ENCODE measurements around the gene TRIM56.
"Not testable (repeated sequence)": the region's sequence is repeated elsewhere in the genome, so short reads cannot be mapped to it uniquely, and the experiment has no call there.

Gene TRIM56

DNA sequence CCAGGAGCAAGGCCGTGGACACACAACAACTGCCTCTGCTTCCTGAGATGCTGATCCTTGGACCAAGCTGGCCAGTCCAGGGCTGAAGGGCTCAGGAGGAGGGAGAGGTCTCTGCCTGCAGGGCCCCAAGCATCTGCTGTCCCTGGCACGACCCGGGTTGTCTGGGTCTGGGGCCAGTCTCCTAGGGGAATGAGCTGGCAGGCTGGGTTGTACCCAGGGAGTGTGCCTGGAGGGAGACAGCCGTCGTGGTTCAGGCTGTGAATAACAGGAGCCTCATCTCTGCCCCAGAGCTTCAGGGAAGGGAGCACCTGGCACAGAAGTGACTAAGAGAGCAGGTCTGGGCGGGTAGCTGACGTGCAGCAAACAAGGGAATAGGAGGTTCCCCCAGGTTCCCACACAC is 23.7 kb downstream of the TRIM56 start:
- Histone ChIP-seq H3K36me3 (ENCODE audit: insufficient read depth, low read length) (no peaks in the 10 kb centered on the region), H3K4me1 (ENCODE audit: insufficient read depth, low read length) (no peaks in the 10 kb centered on the region), H3K27me3 (ENCODE audit: insufficient read depth, low read length) (peaks cover 2% of the 10 kb centered on the region), H3K9me3 (ENCODE audit: low read length) (no peaks in the 10 kb centered on the region), H3K4me3 (ENCODE audit: low read length) (no peak overlapping the region), H2AFZ (ENCODE audit: low read depth, low read length) (no peak overlapping the region)

DNA sequence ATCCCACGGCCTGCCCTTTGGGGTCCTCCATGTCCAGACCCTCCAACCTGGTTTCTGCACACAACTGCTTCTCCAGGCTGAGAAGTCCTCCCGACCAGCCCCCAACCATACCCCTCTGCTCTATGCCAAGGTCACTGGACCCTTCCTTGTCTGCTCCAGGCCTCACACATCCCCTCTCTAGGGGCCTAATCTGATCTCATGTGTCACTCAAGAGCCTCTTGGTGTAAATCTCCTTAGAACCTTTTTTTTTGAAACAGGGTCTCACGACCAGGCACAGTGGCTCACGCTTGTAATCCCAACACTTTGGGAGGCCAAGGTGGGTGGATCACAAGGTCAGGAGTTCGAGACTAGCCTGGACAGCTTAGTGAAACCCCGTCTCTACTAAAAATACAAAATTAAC is 24.1 kb downstream of the TRIM56 start:
- H3K4me1 ChIP-seq (ENCODE audit: insufficient read depth, low read length) = no peaks in the 10 kb centered on the region
- no peaks in the 10 kb centered on the region for H3K36me3 ChIP-seq (ENCODE audit: insufficient read depth, low read length)
- no peaks in the 10 kb centered on the region for H3K9me3 ChIP-seq (ENCODE audit: low read length)
- H3K4me3 ChIP-seq (ENCODE audit: low read length) = no peak overlapping the region
- no peak overlapping the region for H2AFZ ChIP-seq (ENCODE audit: low read depth, low read length)
- peaks cover 2% of the 10 kb centered on the region for H3K27me3 ChIP-seq (ENCODE audit: insufficient read depth, low read length)

DNA sequence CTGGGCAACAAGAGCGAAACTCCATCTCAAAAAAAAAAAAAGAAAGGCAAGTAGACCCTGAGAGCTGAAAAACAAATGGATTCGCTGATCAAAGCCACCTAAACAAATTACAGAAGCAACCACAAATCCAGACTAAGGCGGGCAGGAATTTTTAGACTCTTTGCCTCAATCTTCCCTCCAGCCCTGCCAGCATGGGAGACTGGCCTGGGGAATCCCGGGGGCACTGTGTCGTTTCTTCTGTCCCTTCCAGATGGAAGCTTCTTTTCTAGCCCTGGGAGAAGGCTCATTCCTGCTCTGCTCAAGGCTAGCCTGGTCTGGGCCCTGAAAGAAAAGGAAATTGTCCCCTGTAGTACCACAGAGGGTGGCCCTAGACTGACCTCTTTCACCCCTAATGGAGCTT is 26.0 kb downstream of the TRIM56 start:
- no peak overlapping the region for H2AFZ ChIP-seq (ENCODE audit: low read depth, low read length)
- no peaks in the 10 kb centered on the region for H3K9me3 ChIP-seq (ENCODE audit: low read length)
- H3K36me3 ChIP-seq (ENCODE audit: insufficient read depth, low read length) = no peaks in the 10 kb centered on the region
- H3K4me1 ChIP-seq (ENCODE audit: insufficient read depth, low read length) = no peaks in the 10 kb centered on the region
- peaks cover 2% of the 10 kb centered on the region for H3K27me3 ChIP-seq (ENCODE audit: insufficient read depth, low read length)
- H3K4me3 ChIP-seq (ENCODE audit: low read length) = no peak overlapping the region

DNA sequence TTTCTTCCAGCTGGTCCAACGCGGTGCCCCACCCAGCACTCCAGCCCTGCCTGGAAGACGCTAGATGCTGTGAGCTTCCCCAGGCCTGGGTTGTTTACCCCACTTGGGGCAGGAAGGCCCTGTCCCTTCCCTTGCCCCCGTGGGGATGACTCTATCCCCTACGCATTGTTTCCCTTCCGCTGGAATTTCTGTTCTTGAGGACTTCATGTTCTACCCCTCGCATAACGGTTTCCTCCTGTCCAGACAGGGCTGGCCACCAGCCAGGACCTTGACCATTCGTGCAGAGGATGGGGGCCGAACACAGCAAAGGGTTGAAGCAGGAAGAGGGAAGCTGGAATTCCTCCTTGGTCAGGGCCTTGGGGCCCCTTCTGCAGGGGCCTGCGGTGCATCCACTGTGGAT is 27.0 kb downstream of the TRIM56 start:
- Histone ChIP-seq H3K27me3 (ENCODE audit: insufficient read depth, low read length) (peaks cover 2% of the 10 kb centered on the region), H3K36me3 (ENCODE audit: insufficient read depth, low read length) (no peaks in the 10 kb centered on the region), H2AFZ (ENCODE audit: low read depth, low read length) (no peak overlapping the region), H3K9me3 (ENCODE audit: low read length) (no peaks in the 10 kb centered on the region), H3K4me1 (ENCODE audit: insufficient read depth, low read length) (no peaks in the 10 kb centered on the region), H3K4me3 (ENCODE audit: low read length) (no peak overlapping the region)

DNA sequence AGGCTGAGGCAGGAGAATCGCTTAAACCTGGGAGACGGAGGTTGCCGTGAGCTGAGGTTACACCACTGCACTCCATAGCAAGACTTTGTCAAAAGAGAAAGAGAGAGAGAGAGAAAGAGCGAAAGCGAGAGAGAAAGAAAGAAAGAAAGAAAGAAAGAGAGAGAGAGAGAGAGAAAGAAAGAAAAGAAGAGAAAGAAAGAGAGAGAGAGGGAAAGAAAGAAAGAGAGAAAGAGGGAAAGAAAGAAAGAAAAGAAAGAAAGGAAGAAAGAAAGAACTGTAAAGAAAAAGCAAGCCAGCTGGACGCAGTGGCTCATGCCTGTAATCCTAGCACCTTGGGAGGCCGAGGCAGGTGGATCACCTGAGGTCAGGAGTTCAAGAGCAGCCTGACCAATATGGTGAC is 27.9 kb downstream of the TRIM56 start:
- not testable (repeated sequence) for H3K4me1 ChIP-seq (ENCODE audit: insufficient read depth, low read length); H3K4me3 ChIP-seq (ENCODE audit: low read length); H3K27me3 ChIP-seq (ENCODE audit: insufficient read depth, low read length); H3K9me3 ChIP-seq (ENCODE audit: low read length); H2AFZ ChIP-seq (ENCODE audit: low read depth, low read length); H3K36me3 ChIP-seq (ENCODE audit: insufficient read depth, low read length)

DNA sequence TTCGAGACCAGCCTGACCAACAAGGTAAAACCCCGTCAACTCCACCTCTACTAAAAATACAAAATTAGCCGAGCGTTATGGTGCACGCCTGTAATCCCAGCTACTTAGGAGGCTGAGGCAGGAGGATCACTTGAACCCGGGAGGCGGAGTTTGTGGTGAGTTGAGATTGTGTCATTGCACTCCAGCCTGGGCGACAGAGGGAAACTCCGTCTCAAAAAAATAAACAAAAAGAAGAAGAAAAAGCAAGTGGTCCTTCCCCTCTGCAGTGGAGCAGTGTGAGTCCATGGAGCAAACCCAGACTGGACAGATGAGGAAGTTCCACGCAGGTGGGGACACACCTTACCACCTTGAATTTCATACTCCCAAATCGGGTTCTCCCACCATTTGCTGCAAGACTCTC is 28.6 kb downstream of the TRIM56 start:
- H3K4me1 ChIP-seq (ENCODE audit: insufficient read depth, low read length) = no peaks in the 10 kb centered on the region
- no peak overlapping the region for H3K4me3 ChIP-seq (ENCODE audit: low read length)
- H3K36me3 ChIP-seq (ENCODE audit: insufficient read depth, low read length) = no peaks in the 10 kb centered on the region
- no peak overlapping the region for H2AFZ ChIP-seq (ENCODE audit: low read depth, low read length)
- H3K27me3 ChIP-seq (ENCODE audit: insufficient read depth, low read length) = peaks cover 2% of the 10 kb centered on the region
- H3K9me3 ChIP-seq (ENCODE audit: low read length) = no peaks in the 10 kb centered on the region

DNA sequence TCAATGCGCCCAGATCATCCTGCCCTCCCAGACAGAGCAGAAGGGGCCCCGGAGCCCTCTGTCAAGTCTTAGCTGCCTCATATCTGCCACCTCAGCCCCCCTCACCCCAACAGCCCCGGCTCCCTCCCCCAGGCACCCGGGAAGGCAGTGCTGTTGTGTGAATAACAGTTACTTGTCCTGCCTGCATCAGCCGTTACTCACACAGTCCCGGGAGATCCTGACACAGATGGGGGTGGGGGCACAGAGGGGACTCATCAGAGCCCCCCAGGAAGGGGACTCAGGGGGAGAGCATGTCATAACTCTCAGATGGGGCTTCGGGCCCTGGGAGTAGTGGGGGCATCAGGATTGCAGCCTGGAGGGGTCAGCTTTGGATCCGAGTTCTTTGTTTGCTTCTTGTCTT is 29.2 kb downstream of the TRIM56 start:
- Histone ChIP-seq H3K4me3 (ENCODE audit: low read length) (no peak overlapping the region), H3K36me3 (ENCODE audit: insufficient read depth, low read length) (no peaks in the 10 kb centered on the region), H2AFZ (ENCODE audit: low read depth, low read length) (no peak overlapping the region), H3K27me3 (ENCODE audit: insufficient read depth, low read length) (peaks cover 2% of the 10 kb centered on the region), H3K4me1 (ENCODE audit: insufficient read depth, low read length) (no peaks in the 10 kb centered on the region), H3K9me3 (ENCODE audit: low read length) (no peaks in the 10 kb centered on the region)

DNA sequence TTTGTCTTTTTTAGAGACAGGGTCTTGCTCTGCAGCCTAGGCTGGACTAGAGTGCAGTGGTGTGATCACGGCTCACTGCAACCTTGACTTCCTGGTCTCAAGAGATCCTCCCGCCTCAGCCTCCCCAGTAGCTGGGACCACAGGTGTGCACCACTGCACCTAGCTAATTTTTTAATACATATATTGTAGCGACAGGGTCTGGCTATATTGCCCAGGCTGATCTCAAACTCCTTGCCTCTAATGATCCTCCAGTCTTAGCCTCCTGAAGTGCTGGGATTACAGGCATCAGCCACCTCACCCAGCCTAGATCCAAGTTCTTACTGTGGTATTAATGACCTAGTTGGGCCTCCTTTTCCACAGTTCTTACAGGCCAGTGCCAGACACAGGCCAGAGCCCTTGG is 29.9 kb downstream of the TRIM56 start:
- Histone ChIP-seq H3K9me3 (ENCODE audit: low read length) (no peaks in the 10 kb centered on the region), H3K4me3 (ENCODE audit: low read length) (no peak overlapping the region), H2AFZ (ENCODE audit: low read depth, low read length) (no peak overlapping the region), H3K36me3 (ENCODE audit: insufficient read depth, low read length) (no peaks in the 10 kb centered on the region), H3K27me3 (ENCODE audit: insufficient read depth, low read length) (no peaks in the 10 kb centered on the region), H3K4me1 (ENCODE audit: insufficient read depth, low read length) (no peaks in the 10 kb centered on the region)

DNA sequence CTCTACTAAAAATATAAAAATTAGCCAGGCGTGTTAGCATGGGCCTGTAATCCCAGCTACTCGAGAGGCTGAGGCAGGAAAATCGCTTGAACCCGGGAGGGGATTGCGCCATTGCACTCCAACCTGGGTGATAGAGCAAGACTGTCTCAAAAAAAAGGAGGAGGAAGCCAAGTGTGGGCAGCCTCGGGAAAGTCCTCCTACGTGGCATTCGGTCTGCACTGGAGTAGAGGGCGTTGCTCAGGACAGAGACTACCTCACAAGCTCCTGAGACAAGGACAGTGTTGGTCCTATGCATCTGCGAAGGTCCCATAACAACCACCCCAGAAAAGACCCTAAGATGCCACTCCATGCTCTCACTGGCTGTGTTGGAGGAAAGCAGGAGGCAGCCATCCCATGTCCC is 31.6 kb downstream of the TRIM56 start:
- Histone ChIP-seq H3K4me3 (ENCODE audit: low read length) (no peak overlapping the region), H3K9me3 (ENCODE audit: low read length) (no peaks in the 10 kb centered on the region), H3K27me3 (ENCODE audit: insufficient read depth, low read length) (no peaks in the 10 kb centered on the region), H3K4me1 (ENCODE audit: insufficient read depth, low read length) (peaks cover 2% of the 10 kb centered on the region), H3K36me3 (ENCODE audit: insufficient read depth, low read length) (no peaks in the 10 kb centered on the region), H2AFZ (ENCODE audit: low read depth, low read length) (no peak overlapping the region)

DNA sequence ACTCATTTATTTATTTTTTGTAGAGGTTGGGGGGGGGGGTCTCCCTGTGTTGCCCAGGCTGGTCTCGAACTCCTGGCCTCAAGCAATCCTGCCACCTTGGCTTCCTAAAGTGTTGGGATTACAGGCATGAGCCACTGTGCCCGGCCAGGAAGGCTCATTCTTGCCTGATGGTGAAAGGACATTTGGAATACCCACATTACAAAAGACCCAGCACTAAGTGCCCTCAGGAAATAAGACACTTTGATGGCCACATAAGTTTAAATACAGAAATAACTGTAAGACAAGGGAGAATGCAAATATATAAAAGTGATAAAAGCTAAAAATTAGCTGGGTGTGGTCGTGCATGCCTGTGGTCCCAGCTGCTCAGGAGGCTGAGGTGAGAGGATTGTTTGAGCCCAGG is 33.6 kb downstream of the TRIM56 start:
- Histone ChIP-seq H3K36me3 (ENCODE audit: insufficient read depth, low read length) (no peaks in the 10 kb centered on the region), H3K4me3 (ENCODE audit: low read length) (no peak overlapping the region), H2AFZ (ENCODE audit: low read depth, low read length) (no peak overlapping the region), H3K4me1 (ENCODE audit: insufficient read depth, low read length) (peaks cover 4% of the 10 kb centered on the region), H3K9me3 (ENCODE audit: low read length) (no peaks in the 10 kb centered on the region), H3K27me3 (ENCODE audit: insufficient read depth, low read length) (no peaks in the 10 kb centered on the region)

DNA sequence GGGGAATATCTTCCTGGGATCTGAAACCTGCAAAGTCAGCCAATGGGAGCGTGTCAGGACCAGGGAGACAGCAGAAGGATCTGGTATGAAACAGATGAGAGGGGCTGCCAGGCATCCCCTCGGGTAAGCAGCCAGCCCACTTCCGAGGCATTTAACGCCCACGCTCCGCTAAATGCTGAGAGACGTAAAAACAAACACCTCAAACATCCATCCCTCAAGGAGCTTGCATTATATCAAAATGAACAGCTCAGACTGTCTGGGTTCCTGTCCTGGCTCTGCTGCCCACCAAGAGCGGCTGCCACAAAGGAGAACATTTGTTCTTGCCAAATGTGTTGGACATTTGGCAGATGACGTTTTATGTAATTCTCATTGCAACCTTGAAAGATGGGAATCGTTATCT is 34.6 kb downstream of the TRIM56 start:
- Histone ChIP-seq H3K27me3 (ENCODE audit: insufficient read depth, low read length) (no peaks in the 10 kb centered on the region), H3K9me3 (ENCODE audit: low read length) (no peaks in the 10 kb centered on the region), H3K36me3 (ENCODE audit: insufficient read depth, low read length) (no peaks in the 10 kb centered on the region), H2AFZ (ENCODE audit: low read depth, low read length) (no peak overlapping the region), H3K4me1 (ENCODE audit: insufficient read depth, low read length) (peaks cover 8% of the 10 kb centered on the region), H3K4me3 (ENCODE audit: low read length) (no peak overlapping the region)

DNA sequence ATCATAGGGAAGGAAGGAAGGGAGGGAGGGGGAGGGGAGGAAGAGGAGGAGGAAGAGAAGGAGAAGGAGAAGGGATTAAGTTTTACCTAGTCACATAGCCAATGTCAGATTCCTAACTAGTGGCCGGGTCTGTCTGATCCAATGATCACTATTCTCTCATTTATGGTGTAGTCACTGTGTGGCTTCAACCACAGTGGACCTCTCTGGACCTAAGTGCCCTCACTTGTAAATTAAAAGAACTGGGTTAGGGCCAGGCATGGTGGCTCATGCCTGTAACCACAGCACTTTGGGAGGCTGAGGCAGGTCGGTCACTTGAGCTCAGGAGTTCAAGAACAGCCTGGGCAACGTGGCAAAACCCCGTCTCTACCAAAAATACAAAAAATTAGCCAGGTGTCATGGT is 35.0 kb downstream of the TRIM56 start:
- Histone ChIP-seq H3K4me1 (ENCODE audit: insufficient read depth, low read length) (peaks cover 8% of the 10 kb centered on the region), H3K9me3 (ENCODE audit: low read length) (no peaks in the 10 kb centered on the region), H3K4me3 (ENCODE audit: low read length) (no peak overlapping the region)

DNA sequence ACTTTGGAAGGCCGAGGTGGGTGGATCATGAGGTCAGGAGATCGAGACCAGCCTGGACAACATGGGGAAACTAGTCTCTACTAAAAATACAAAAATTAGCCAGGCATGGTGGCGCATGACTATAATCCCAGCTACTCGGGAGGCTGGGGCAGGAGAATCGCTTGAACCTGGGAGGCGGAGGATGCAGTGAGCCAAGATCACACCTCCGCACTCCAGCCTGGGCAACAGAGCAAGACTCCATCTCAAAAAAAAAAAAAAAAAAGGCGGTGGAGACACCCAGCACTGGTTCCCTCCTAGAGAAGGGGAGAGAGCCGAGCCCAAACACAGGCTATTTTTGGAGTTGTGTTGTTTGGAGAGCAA is 36.3 kb downstream of the TRIM56 start:
- peaks cover 12% of the 10 kb centered on the region for H3K4me1 ChIP-seq (ENCODE audit: insufficient read depth, low read length)
- H3K4me3 ChIP-seq (ENCODE audit: low read length); H2AFZ ChIP-seq (ENCODE audit: low read depth, low read length); H3K9me3 ChIP-seq (ENCODE audit: low read length); H3K27me3 ChIP-seq (ENCODE audit: insufficient read depth, low read length); H3K36me3 ChIP-seq (ENCODE audit: insufficient read depth, low read length): not testable (repeated sequence)

More for the DNA sequence above, 35.0 kb downstream of the TRIM56 start:
- no peak overlapping the region for H2AFZ ChIP-seq (ENCODE audit: low read depth, low read length)
- no peaks in the 10 kb centered on the region for H3K27me3 ChIP-seq (ENCODE audit: insufficient read depth, low read length)
- H3K36me3 ChIP-seq (ENCODE audit: insufficient read depth, low read length) = no peaks in the 10 kb centered on the region

DNA sequence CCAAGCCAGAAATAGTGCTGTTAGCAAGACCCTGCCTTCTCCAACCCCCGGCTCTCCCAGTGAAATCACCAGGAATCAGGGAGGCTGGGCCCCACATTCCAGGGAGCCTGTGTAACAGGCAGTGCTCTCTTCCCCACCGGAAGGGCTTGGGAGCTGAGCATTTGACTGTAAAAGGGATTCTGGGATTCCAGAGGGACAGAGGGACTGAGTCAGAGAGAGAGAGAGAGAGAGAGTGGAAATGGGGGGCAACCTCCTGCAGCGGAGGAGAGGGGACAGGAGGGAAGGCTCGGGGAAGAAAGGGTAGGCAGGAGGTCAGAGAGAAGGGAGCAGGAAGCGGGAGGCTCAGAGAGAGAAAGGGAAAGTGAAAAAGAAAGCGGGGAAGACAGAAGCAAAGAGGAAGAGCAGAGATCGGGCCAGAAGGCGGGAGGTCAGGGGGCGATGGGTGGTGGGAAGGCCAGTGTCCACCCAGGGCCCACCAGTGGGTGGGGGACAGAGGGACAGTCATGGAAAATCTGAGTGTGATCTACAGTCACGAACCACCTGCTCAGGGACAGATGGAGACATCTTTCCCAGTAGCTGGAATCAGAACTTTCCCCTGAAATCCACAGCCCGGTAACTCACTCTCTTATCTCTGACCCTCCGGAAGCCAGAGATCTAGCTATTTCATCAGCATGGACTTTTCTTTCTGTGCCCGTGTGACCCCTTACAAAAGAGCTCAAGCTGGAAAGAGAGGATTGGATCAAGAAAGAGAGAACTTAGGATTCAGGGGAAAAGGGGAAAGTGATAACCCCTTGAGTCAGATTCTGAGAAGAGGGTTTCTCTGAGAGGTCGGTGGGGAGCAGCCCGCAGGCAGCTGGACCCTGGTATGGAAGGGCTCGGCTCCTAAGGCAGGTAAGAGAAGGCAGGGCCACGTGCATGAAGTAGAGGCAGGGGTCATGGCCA is 37.0 kb downstream of the TRIM56 start:
- Histone ChIP-seq H2AFZ (ENCODE audit: low read depth, low read length) (no peak overlapping the region), H3K4me3 (ENCODE audit: low read length) (no peak overlapping the region), H3K36me3 (ENCODE audit: insufficient read depth, low read length) (no peaks in the 10 kb centered on the region), H3K27me3 (ENCODE audit: insufficient read depth, low read length) (no peaks in the 10 kb centered on the region), H3K9me3 (ENCODE audit: low read length) (no peaks in the 10 kb centered on the region), H3K4me1 (ENCODE audit: insufficient read depth, low read length) (peaks cover 19% of the 10 kb centered on the region)
